Fibroblast of skin of left quadriceps (primary cell): ENCODE measurements around the gene ETS2.
"Not testable (repeated sequence)": the region's sequence is repeated elsewhere in the genome, so short reads cannot be mapped to it uniquely, and the experiment has no call there.

ENCODE experiments used
- DNase-seq, 2 experiments: peaks; one replicate each; pipeline ENCODE4 v3.0.0-alpha.2; 2013; ENCODE audit warnings: low read depth in 2 of 2

The ETS2 gene

DNA sequence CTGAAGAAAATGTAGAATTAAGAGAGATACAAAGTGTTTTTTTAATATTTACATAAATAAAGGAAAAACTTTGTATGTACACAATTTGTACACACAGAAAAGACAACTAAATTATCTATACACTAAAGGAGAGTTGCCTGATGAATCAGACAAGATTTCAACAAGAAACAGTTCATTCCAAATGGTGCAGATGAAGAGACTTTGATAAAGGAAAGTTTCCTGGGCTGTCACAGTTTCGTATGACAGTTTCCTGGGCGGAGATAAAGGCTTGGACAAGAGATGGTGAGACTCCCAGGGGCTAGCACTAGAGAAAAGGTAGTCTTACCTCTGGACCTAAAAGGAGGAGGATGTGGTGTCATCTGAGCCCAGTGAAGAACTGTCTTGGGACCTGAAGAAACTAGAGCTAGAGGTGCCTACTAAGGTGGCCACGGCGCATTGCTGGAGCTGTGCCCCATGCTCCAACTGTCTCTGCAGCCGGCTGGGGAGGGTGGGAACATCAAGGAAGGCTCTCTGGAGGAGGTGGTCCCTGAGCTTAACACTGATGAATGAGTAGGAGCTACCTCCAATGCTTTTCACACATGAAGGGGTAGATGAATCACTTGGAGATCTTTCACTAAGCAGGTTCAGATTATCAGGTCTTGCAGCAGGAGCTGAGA is 32.2 kb downstream of the ETS2 start:
- no peak for DNase-seq

DNA sequence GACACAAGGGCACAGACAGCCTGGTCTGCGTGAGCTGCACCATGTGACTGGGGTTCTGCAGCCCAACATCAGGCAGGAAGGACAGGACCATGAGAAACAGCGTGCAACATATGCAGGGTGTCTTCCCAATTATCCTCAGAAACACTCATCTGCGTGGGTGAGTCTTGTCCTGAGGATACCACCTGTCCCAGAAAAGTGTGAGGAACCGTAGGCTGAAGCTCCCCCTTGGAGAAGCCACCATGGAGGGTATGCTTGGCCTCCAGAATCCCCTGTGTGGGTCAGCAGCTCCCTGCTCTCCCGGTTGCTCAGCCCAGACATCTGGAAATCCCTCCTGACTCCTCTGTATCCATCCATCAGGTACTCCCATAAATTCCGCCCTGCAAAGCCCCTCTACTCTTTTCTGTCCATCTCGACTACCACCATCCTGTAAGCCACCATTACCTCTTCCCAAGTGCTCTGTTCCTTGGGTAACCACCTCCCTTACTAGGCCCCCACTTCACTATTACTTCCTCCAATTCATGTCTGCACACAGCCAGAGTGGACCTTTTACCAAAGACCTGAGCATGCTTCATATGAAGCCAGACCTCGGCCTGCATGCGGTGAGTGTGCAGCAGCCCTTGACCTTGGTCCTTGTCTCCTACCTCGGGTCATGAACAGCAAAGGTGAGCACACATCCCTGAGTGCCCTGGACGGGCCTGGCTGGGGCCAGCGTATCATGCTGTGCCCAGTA is 33.0 kb downstream of the ETS2 start:
- no peak for DNase-seq

DNA sequence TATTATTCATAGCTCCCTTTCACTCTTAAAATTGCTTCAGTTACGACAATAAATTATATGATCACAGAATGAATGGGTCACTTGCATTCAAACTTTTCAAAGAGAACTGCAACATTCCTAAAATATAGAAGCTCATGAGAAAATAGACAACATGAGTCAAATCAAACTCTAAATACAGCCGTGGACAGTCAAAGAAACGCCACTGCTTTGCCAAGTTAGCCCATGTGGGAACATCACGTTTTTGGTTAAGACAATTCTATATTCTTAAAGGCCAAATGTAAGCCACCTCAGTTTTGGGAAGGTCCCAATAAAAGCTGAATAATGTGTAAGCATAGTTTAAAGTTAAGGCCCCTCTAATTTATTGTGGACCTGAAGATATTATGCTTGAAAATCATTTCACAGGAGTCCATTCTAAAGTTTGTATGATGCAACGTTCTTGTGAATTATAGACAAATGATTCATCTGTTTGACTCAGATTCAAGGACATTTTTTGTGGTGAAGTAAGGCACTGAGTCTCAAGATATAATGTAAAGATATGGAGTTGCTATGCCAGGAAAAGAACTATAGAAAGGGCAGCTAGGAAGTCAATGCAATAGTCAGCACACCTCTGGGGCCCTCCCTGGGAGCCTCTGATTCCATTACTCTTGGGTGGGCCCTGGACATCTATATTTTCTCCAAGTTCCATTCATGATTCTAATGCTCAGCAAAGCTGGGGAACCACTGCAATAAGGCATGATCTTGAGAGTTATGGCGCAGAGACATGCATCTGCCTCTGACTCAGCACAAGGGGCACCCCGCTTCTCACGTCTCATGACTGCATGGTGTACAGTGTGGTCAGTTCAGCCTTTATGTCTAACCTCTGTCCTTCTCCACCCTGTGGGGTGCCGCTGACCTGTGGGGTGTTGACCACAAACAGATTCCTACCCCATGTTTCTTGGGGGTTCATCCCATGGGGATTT is 33.9 kb downstream of the ETS2 start:
- peak; percentile 92 to 93 for DNase-seq

DNA sequence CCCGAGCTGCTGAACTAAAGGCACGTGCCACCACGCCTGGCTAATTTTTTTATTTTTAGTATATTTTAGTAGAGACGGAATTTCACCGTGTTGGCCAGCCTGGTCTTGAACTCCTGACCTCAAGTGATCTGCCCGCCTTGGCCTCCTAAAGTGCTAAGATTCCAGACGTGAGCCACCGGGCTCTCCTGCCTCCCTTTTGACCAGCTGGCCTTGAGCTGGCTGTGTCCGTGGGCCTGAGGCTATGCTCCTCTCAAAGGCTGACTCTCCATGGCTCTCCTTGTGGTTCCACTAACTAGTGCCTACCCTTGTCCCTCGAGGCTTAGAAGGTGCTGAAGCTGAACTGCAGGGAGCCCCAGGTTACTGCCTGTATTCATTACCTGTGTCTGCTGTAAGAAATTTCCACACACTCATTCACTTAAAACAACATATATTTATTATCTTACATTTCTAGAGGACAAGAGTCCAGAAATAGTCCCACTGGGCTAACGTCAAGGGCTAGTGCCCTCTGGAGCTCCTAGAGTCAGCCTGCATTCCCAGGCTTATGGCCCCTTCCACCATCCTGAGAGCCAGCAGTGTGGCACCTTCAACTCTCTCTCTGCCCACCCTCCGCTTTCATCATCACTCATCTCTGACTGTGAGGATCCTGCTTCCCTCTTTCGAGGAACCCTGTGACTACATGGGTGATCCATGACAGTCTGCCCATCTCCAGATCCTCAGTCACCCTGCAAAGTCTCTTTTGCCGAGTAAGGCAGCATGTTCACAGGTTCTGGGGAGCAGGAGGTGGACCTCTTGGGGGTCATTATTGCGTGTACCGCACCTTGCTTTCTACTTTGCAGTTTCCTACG is 34.9 kb downstream of the ETS2 start:
- DNase-seq = no peak

DNA sequence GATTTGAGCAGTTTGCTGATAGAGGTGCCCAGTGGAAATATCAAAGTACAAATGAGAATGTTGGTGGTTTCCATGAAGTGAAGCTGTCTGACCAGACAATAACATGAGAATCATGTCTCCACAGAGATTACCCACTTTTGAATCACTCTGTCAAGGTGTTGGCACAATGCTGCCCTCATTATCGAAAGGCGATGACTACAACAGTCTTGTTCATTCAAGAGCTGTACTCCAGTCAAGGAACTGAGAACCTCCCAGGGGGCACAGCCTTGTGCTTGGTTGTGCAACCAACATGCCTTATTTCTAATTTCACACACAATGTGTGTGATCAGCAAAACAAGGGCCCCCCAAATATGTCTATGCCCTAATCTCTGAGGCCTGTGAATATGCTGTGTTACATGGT is 35.7 kb downstream of the ETS2 start:
- no peak for DNase-seq

DNA sequence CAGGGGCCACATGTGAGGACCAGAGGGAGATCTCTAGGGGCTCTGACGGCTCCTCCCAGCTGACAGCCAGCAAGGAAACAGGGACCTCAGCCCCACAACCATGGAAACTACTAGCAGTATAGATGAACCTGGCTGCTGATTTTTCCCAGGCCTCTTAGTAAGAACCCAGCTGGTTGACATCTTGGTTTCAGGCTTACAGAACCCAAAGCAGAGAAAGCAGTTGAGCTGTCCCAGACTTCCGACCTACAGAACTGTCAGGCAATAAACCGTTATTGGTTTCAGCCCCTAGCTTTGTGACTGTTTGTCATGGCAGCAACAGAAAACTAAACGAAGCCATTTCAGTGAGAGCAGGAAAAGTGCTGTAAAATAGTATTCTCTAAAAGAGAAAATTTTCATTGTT is 36.4 kb downstream of the ETS2 start:
- DNase-seq = no peak

DNA sequence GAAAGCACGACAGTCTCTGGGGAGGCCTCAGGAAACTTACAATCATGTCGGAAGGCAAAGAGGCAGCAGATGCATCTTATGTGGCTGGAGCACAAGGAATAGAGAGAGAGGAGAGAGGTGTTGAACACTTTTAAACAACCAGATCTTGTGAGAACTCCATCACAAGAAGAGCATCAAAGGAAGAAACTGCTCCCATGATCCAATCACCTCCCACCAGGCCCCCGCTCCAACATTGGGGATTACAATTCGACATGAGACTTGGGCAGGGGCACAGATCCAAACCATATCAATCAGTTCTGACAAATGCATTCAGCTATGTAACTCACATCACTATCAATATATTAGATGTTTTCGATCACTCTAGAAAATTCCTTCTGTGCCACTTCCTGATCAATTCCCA is 37.6 kb downstream of the ETS2 start:
- DNase-seq = no peak

DNA sequence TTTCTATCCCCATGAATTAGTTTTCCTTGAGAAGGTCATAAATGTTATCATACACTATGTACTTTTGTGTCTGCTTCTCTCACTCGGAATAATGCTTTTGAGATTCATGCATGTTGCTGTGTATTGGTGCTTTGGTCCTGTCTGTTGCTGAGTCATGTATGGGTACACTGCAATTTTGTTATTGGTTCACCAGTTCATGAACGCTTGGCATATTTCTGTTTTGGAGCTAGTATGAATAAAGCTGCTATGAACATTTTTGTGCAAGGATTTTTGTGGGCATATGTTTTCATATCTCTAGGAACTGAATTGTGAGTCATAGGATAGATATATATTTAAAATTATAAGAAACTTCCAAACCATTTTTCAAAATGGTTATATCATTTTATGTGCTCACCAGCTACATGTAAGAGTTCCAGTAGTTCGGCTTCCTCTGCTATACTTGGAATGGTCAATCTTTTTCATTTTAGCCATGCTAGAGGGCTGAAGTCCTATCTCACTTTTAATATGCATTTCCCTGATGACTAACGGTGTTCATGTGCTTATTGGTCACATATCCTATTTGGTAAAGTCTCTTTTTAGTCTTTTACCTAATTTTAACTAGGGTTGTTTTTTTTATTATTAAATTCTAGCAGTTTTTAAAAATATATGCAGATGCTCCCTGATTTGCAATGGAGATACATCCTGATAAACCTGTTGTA is 38.2 kb downstream of the ETS2 start:
- peak; percentile 63 to 70 for DNase-seq

DNA sequence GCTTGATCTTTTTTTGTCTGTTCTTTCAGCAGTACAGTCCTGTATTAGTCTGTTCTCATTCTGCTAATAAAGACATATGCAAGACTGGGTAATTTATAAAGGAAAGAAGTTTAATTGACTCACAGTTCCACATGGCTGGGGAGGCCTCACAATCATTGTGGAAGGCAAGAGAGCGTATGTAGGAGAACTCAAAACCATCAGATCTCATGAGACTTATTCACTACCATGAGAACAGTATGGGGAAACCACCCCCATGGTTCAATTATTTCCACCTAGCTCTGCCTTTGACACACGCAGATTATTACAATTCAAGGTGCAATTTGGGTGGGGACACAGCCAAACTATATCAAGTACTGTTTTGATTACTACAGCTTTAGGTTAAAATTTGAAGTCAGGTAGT is 39.6 kb downstream of the ETS2 start:
- DNase-seq = not testable (repeated sequence)

DNA sequence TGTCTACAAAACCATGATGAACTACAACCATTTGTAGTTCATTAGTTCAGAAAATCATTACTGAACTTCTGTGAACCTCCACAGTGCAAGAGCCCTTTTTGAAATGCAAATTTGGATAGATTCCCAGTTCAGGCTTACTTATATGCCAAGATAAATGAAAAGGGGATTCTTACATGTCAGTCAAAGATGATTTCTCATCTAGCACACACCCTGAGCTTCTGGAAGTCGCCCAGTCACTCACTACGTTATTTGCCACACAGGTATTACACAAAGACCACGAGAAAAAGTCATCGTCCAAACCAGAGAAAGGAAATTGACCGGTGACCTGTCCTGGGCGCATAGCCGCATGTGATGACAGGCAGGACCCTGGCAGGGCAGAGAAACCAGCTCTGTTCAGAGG is 41.8 kb downstream of the ETS2 start:
- DNase-seq = no peak

DNA sequence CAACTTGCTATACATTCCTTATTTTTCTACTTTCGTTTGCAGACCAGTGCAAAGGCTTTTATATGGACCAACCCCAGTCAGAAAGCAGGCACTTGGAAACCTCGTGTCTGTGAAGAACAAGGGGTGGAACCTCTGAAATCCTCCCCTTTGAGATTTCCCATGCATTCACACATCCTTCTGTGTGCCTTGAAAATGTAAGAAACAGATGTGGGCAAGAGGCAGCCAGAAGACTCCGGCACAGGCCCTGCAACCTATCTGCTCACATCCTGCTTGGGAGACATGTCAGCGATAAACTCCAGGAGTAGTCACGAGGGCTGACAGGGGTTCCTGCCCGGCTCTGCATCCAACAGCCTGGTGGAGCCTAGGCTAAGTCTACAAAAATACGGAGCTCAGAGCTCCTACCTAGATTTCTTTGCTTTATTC is 42.5 kb downstream of the ETS2 start:
- DNase-seq = peak in 1 of 2 experiments; percentile 44

DNA sequence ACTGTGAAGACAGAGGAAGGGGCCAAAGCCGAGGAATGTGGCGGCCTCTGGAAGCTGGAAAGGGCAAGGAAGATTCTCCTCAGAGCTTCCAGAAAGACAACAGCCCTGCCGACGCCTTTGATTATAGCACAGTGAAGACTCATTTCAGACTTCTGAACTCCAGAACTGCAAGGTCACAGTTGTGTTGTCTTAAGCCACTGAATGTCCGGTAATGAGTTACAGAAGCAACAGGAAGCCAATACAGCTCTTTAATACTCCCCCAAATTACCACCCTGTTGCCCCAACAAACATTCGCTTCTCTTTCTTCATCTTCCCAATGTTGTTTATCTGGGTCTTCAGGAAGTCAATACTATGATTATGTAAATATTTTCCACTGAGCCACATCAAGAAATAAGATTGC is 44.0 kb downstream of the ETS2 start:
- DNase-seq = no peak

DNA sequence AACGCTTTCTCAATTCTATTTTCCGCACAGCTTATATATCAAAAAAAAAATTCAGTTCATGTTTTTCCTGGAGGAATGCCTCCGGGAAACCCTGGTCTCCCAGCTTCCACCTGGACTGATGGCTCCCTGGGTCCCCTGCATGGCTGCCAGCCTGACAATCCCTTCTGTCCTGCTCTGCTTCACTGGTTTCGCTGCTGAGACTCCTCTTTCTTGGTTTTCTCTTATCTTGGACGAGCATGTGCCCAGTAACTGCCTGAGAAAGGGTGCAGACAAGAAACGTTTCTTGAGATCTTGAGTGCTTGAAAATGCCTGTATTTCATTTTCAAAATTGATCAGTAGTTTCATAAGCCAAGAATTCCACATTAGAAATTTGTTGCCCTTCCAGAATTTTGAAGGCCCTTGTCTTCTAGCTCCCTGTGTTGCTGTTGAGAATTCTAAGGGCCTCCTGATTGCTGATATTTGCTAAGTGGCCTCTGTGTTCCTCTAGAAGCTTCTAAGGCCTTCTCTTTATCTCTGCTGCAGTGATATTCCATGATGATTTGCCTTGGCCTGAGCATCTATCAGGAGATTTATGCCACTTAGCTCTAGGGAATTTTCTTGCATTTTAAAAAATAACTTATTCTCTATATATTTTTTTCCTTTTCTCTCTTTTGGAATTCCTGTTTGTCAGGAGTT is 44.7 kb downstream of the ETS2 start:
- DNase-seq = no peak

DNA sequence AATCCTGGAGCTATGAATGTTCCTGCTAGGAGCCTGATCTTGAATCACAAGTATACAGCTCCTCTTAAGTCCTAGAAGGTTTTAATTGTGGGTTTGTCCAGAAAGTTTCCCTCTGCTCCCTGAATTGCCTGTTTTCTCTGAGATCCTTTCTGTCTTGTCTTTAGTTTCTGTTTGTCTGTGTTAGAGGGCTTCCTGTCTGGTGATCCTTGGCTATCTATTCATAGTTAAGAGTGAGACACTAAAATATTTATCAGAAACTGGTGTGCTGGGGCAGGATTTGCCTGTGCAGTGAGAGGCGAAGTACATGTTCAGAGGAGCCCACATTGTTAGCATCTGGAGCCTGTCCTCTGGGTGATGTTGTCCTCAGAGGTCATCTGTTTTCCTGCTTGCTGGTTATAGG is 45.4 kb downstream of the ETS2 start:
- DNase-seq = no peak

DNA sequence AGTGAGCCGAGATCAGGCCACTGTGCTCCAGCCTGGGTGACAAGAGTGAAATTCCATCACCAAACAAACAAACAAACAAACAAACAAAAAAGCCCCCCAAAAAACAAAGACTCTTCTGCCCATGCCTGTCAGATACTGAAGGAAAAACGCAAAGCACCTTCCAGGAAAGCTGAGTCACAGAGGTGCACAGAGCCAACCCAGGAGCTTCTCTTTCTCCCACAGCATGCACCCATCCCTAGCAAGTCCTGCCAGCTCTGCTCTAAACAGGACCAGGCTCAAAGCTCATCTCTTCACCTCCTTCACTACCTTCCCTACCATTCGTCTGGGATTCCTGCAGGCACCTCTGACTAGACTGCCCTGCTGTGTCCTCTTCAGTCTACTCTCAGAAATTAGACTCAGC is 46.5 kb downstream of the ETS2 start:
- no peak for DNase-seq

DNA sequence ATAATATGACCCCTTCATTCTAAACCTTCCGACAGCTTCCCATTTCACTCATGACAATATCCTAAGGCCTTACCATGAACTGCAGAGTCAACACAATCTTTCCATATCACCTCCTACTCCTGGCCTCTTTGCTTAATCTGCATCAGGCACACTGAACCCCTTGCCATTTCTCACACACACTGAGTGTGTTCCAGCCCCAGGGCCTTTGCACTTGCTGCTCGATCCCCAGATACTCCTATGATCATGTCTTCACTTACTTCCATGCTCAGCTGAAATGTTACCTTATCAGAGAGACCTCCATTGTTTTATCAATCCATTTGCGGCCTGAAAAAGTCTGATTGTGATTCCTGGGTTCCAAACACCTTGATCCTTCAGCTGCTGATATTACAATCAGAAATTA is 47.0 kb downstream of the ETS2 start:
- no peak for DNase-seq

DNA sequence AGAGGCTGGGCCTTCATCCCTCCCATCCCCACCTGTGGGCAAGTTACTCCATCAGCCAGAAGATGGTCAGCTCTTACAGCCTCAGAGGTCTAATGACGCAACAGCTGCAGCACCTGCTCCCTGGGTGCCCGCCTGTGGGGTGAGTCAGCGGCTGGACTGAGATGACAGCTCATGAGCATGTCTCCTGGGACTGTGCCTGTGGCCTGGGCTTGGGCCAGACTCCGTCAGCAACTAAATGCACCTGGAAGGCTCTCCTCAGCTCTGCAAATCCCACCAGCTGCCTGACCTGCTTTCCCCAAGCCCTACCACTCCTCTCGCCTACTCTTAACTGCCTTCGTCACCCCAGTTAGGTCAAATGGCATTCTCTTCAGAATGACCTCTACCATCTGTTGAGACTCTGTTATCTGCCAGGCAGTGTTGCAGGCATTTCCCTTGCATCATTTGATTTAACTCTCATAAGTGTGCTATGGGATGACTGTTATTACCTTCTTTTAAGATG is 47.7 kb downstream of the ETS2 start:
- DNase-seq = peak in 1 of 2 experiments; percentile 38

DNA sequence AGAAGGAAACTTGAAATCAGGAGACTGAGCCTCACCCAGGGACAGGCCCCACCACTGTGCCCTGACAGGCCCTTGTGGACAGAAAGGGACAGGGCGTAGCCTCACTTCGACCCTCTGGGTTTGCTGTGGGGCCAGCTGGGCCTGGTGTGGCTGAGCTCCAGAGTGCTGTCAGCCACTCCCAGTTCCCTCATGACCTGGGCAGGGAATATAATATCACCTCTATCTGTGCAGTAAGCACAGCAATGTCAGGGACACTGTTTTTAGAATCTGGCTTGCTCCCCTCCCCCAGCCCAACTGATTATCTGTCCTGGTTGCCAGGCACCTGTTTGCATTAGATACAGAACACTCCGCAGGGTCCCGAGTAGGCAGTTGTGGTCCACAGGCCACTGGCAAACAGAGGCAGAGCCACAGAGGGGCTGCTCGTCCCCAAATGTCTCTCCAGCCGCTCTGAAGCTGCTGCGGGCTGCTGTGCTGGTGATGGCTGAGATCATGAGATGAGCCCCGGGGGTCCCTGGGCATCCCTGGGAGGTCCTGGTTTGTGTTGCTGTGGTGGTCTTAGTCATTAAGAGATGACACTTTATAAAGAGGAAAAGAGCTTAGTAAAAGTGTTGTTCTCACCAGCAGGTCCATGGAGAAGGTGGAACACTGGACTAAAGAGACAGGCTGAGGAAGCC is 51.6 kb downstream of the ETS2 start:
- no peak for DNase-seq

DNA sequence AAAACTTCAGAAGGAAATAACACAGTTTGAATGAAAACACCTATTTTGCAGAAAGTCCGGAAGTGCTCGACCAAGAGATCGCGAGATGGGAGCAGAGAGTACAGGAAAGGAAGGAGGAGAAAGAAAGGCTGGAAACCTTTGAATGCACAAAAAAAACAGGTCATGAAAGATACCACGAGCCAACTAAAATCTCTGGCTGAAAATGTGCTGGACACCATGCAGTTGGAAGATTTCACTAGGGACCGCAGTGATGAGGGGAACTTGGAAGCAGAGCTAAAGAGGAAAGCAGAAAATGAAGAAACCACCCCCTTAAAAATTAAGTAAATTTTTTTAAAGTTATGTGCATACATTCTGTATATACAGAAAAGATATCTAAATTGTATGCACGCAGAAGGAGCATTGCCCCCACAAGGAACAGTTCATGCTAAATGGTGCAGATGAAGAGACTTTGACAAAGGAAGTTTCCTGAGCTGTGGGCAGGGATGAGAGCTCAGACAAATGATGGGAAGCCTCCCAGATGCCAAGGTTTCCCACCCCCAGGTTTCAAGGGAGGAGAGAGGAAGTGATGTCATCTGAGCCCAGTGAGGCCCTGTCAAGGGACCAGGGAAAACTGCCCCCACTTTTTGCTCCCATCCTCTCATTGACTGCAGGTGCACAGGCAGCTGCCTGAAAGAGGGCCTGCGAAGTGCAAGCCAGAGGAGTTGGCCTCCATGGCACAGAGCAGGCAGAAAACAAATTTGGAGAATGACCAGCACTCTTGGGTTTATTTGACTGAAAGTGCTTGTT is 52.5 kb downstream of the ETS2 start:
- no peak for DNase-seq
